ENCODE measurements around the gene L3MBTL4. TPM values are rescaled to one million over a fixed set of nuclear protein-coding genes. Genes with fewer than 3 reads are reported as not detected.

L3MBTL4 gene
- total and polyA plus RNA-seq, 9 of the 15 experiments (the other 6 are each of a cell fraction or from before 2014, with no cell fraction given): not detected

- H3K4me1 ChIP-seq (replicated peaks in 1 of 2; ENCODE audit: control insufficient read depth in 2 of 2, insufficient read depth in 2 of 2, low read length in 2 of 2): no peaks in the 10 kb centered on the region
- H3K9me3 ChIP-seq (replicated peaks; ENCODE audit: control insufficient read depth, insufficient read depth, low read depth, low read length): no peaks in the 10 kb centered on the region
- CTCF ChIA-PET (ENCODE audit: low intra/inter-chr PET ratio): no interaction called here
- in situ Hi-C loops (cut with MboI): no loop called here
- no peaks in the 10 kb centered on the region for H3K36me3 ChIP-seq (ENCODE audit: control insufficient read depth, insufficient read depth, low read length)
- POLR2A ChIA-PET: interaction anchor here (0.6 kb wide), 1 partner anchor 535 kb away, joined by 3 read pairs; no protein-coding TSS in a partner anchor
- H3K4me2 ChIP-seq (ENCODE audit: insufficient read depth, low read length): no peak overlapping the region
- no peak for ATAC-seq
- no peak overlapping the region for H3K4me3 ChIP-seq
- no peaks in the 10 kb centered on the region; a peak in 1 of 5 replicates for H3K27me3 ChIP-seq (ENCODE audit: control insufficient read depth in 2 of 2, insufficient read depth in 2 of 2, low read length in 2 of 2)
- no peaks in the 10 kb centered on the region for H3K79me2 ChIP-seq (ENCODE audit: control insufficient read depth, insufficient read depth, low read length)
- no peak overlapping the region for H3K27ac ChIP-seq (ENCODE audit: extremely low read depth, low read depth, low read length)
- WGBS (ENCODE audit: insufficient coverage, low coverage, missing lambda C conversion rate): 0% methylated on average over 3 of the region's 3 CpGs
- intact Hi-C loops (cut with micrococcal nuclease): no loop called here
- no peak for DNase-seq (ENCODE audit: extremely low read depth in 1 of 4, low spot score in 3 of 4)
- H3K9ac ChIP-seq (ENCODE audit: insufficient read depth in 1 of 2, low read depth in 2 of 2, low read length in 2 of 2): no peak overlapping the region
- no peaks in the 10 kb centered on the region for H3K9me1 ChIP-seq (ENCODE audit: control insufficient read depth, insufficient read depth, low read length)
- FAIRE-seq: no peak
- no peak overlapping the region for H2AFZ ChIP-seq (ENCODE audit: low read depth, low read length)
- no TSS peak for BruUV-seq (replicated peaks)
- no peaks in the 10 kb centered on the region for H4K20me1 ChIP-seq (replicated peaks; ENCODE audit: control insufficient read depth, insufficient read depth, low read length)
- no peak for TF ChIP-seq NCOA6 (IDR thresholded peaks at IDR 0.05)
- TF ChIP-seq ATF2 (CRISPR knock-in tag; IDR thresholded peaks at IDR 0.05): no peak
- no peak for TF ChIP-seq PYGO2 (tag; IDR thresholded peaks at IDR 0.05)
- no peak for TF ChIP-seq HDAC8 (tag; IDR thresholded peaks at IDR 0.05)
- no peak for TF ChIP-seq TRIM25 (IDR thresholded peaks at IDR 0.05; ENCODE audit: borderline replicate concordance)
- TF ChIP-seq CBX5 (IDR thresholded peaks at IDR 0.05; ENCODE audit: borderline replicate concordance, low read depth): no peak
- no peak for TF ChIP-seq MTF1 (CRISPR knock-in tag; IDR thresholded peaks at IDR 0.05; ENCODE audit: borderline replicate concordance)
- TF ChIP-seq ZNF695 (CRISPR knock-in tag; IDR thresholded peaks at IDR 0.05): no peak
- TF ChIP-seq MEF2D (tag; conservative IDR thresholded peaks at IDR 0.05; ENCODE audit: low read depth): no peak
- no peak for TF ChIP-seq ZBED1 (IDR thresholded peaks at IDR 0.05)
- TF ChIP-seq E2F4 (CRISPR knock-in tag; IDR thresholded peaks at IDR 0.05; ENCODE audit: low read depth): no peak
- TF ChIP-seq ZC3H4 (CRISPR knock-in tag; IDR thresholded peaks at IDR 0.05; ENCODE audit: borderline replicate concordance): no peak
- TF ChIP-seq NFE2L1 (tag; IDR thresholded peaks at IDR 0.05; ENCODE audit: borderline replicate concordance, low read depth): no peak
Observed at GRCh38 chr18:6412933-6413472, 1.7 kb downstream of the L3MBTL4 start.

Data from K562 (cell line).